ENCODE data around the gene LRMDA. TPM values are rescaled to one million over a fixed set of nuclear protein-coding genes. Genes with fewer than 3 reads are reported as not detected.

Gene LRMDA
- total RNA-seq, 3 donors from 2014 or later: 8.3 to 17.1 (median 11.1) TPM

Other genes starting within 250 kb of the LRMDA start
- 100 to 1,000 TPM in 1 of 3 donors, 10 to 100 TPM in 2; 86.2 to 127 (median 91.6) TPM for gene VDAC2, start 220.8 kb upstream of the LRMDA start, total RNA-seq
- 10 to 100 TPM; 21.0 to 28.5 (median 21.7) TPM for gene COMTD1, start 195.7 kb upstream of the LRMDA start, total RNA-seq
- 10 to 100 TPM in 1 of 3 donors, 1 to 10 TPM in 2; 3.6 to 10.9 (median 7.6) TPM for gene ZNF503, start 29.9 kb upstream of the LRMDA start, total RNA-seq